Activated CD8-positive, alpha-beta T cell treated with anti-CD3 and anti-CD28 coated beads for 36 hours (primary cell): ENCODE results near the gene ST3GAL4. TPM values are rescaled to one million over a fixed set of nuclear protein-coding genes. Genes with fewer than 3 reads are reported as not detected.

ENCODE experiments used
- ATAC-seq: fragments of 200-7000 bp; cut with Tn5 transposase; one replicate; pipeline ENCODE4 v1.10.0; 2021; ENCODE audit warnings: mild to moderate bottlenecking, moderate library complexity
- CTCF ChIA-PET: fragments of 350-600 bp; sonication (Branson Sonifier 250); formaldehyde crosslinking; loops from one replicate; lab custom pipeline; 2021; ENCODE audit warnings: antibody characterized with exemption; lab: Charles Lee
- POLR2A ChIA-PET: fragments of 350-600 bp; sonication (Branson Sonifier 250); formaldehyde crosslinking; loops from one replicate; lab custom pipeline; 2021; ENCODE audit warnings: antibody characterized with exemption; lab: Charles Lee
- DNase-seq: peaks from one replicate; pipeline ENCODE4 v3.0.0-alpha.2; 2020
- H3K27ac Mint-ChIP-seq: one replicate; pipeline ENCODE4 v1.8.0; 2021; ENCODE audit warnings: mild to moderate bottlenecking, mixed read lengths
- H3K27me3 Mint-ChIP-seq: one replicate; pipeline ENCODE4 v1.8.0; 2021; ENCODE audit warnings: mixed read lengths
- H3K36me3 Mint-ChIP-seq: one replicate; pipeline ENCODE4 v1.8.0; 2021; ENCODE audit warnings: low read depth, mixed read lengths
- H3K4me1 Mint-ChIP-seq: one replicate; pipeline ENCODE4 v1.8.0; 2021; ENCODE audit warnings: low read depth, mixed read lengths
- H3K4me3 Mint-ChIP-seq: one replicate; pipeline ENCODE4 v1.8.0; 2021; ENCODE audit warnings: mild to moderate bottlenecking, moderate library complexity, mixed read lengths
- H3K9me3 Mint-ChIP-seq: one replicate; pipeline ENCODE4 v1.8.0; 2021; ENCODE audit warnings: mixed read lengths
- intact Hi-C: fragments of 100-400 bp; cut with micrococcal nuclease; formaldehyde crosslinking; loops from one replicate; pipeline ENCODE4 v1.10.0; 2022
- total RNA-seq, 2 experiments: library from RNA; stranded (reverse); gene quantifications; one replicate each; pipeline ENCODE4 v1.2.3, GENCODE V29; 2021
- TF ChIP-seq, protein P1 (sequence below): fragments of 200-600 bp; IDR thresholded peaks from one replicate; pipeline ENCODE4 v1.8.0; 2022; ENCODE audit warnings: antibody characterized with exemption, mild to moderate bottlenecking

Gene ST3GAL4
- total RNA-seq, 2 experiments from 2014 or later = 10.7 to 11.7 TPM

- Mint-ChIP-seq H3K27ac (no peak overlapping the region), H3K27me3 (no peaks in the 10 kb centered on the region), H3K4me3 (no peak overlapping the region), H3K9me3 (no peaks in the 10 kb centered on the region), H3K4me1 (no peaks in the 10 kb centered on the region), H3K36me3 (no peaks in the 10 kb centered on the region)
- POLR2A ChIA-PET = interaction anchor here (0.7 kb wide), 1 partner anchor 18 kb away, joined by 3 read pairs; no protein-coding TSS in a partner anchor
- intact Hi-C loops = no loop called here
- CTCF ChIA-PET = interaction anchor here (1.2 kb wide), 1 partner anchor 78 kb away, joined by 3 read pairs; no protein-coding TSS in a partner anchor
- DNase-seq = no peak
- TF ChIP-seq, protein P1, sequence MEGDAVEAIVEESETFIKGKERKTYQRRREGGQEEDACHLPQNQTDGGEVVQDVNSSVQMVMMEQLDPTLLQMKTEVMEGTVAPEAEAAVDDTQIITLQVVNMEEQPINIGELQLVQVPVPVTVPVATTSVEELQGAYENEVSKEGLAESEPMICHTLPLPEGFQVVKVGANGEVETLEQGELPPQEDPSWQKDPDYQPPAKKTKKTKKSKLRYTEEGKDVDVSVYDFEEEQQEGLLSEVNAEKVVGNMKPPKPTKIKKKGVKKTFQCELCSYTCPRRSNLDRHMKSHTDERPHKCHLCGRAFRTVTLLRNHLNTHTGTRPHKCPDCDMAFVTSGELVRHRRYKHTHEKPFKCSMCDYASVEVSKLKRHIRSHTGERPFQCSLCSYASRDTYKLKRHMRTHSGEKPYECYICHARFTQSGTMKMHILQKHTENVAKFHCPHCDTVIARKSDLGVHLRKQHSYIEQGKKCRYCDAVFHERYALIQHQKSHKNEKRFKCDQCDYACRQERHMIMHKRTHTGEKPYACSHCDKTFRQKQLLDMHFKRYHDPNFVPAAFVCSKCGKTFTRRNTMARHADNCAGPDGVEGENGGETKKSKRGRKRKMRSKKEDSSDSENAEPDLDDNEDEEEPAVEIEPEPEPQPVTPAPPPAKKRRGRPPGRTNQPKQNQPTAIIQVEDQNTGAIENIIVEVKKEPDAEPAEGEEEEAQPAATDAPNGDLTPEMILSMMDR = no peak
- ATAC-seq = no peak
Measured at GRCh38 chr11:126403022-126403581, 47.6 kb downstream of the ST3GAL4 start.

- intact Hi-C loops = no loop called here
- Mint-ChIP-seq H3K4me1 (no peaks in the 10 kb centered on the region), H3K36me3 (no peaks in the 10 kb centered on the region), H3K9me3 (no peaks in the 10 kb centered on the region), H3K27ac (no peak overlapping the region), H3K27me3 (no peaks in the 10 kb centered on the region), H3K4me3 (no peak overlapping the region)
- DNase-seq (no peak), ATAC-seq (no peak)
- TF ChIP-seq, protein P1 = no peak
- ChIA-PET CTCF (interaction anchor here (1.2 to 1.5 kb wide), 2 partner anchors 37 to 77 kb away, joined by 3 read pairs; no protein-coding TSS in a partner anchor), POLR2A (interaction anchor here (0.7 kb wide), 1 partner anchor 18 kb away, joined by 3 read pairs; no protein-coding TSS in a partner anchor)
Measured at GRCh38 chr11:126403658-126404057, 48.2 kb downstream of the ST3GAL4 start.

GRCh38 chr11:126404367-126404766, 48.9 kb downstream of the ST3GAL4 start:
- H3K4me3 Mint-ChIP-seq = no peak overlapping the region
- no peaks in the 10 kb centered on the region for H3K36me3 Mint-ChIP-seq
- ATAC-seq (no peak), DNase-seq (no peak)
- no peak overlapping the region for H3K27ac Mint-ChIP-seq
- ChIA-PET POLR2A (no interaction called here), CTCF (interaction anchor here (1.5 kb wide), 1 partner anchor 36 kb away, joined by 3 read pairs; no protein-coding TSS in a partner anchor)
- H3K4me1 Mint-ChIP-seq = no peaks in the 10 kb centered on the region
- H3K9me3 Mint-ChIP-seq = no peaks in the 10 kb centered on the region
- TF ChIP-seq, protein P1 = no peak
- intact Hi-C loops = no loop called here
- no peaks in the 10 kb centered on the region for H3K27me3 Mint-ChIP-seq

- Mint-ChIP-seq H3K9me3 (no peaks in the 10 kb centered on the region), H3K36me3 (no peaks in the 10 kb centered on the region), H3K27ac (no peak overlapping the region), H3K27me3 (no peaks in the 10 kb centered on the region), H3K4me1 (no peaks in the 10 kb centered on the region), H3K4me3 (no peak overlapping the region)
- TF ChIP-seq, protein P1 = no peak
- intact Hi-C loops = no loop called here
- no peak for ATAC-seq
- DNase-seq = no peak
- ChIA-PET POLR2A (no interaction called here), CTCF (interaction anchor here (1.5 kb wide), 1 partner anchor 35 kb away, joined by 3 read pairs; no protein-coding TSS in a partner anchor)
Measured at GRCh38 chr11:126405374-126405773, 49.9 kb downstream of the ST3GAL4 start.

DNA sequence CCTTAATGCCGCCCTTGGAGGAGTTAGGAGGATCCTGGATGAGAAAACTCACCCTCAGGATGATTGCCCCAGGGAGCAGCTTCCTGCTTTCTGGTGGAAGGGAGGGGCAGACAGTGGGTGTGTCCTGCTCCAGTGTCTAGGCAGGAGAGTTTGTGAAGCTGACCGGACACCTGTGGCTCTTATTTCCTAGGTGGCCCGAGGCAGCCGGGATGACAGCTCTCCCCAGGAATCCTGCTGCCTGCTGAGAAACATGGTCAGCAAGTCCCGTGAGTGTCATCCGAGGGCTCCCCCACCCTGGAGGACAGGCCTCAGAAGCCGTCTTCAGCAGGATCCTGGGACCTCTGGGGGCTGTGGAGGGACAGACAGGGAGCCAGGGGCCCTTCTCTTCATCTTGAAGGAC, 50.4 kb downstream of the ST3GAL4 start:
- Mint-ChIP-seq H3K27ac (no peak overlapping the region), H3K4me3 (no peak overlapping the region), H3K4me1 (no peaks in the 10 kb centered on the region), H3K27me3 (no peaks in the 10 kb centered on the region), H3K9me3 (no peaks in the 10 kb centered on the region), H3K36me3 (no peaks in the 10 kb centered on the region)
- intact Hi-C loops = no loop called here
- DNase-seq (no peak), ATAC-seq (no peak)
- TF ChIP-seq, protein P1 = no peak
- CTCF ChIA-PET = no interaction called here
- POLR2A ChIA-PET = no interaction called here
